ENCODE measurements around the gene TIAM1. TPM values are rescaled to one million over a fixed set of nuclear protein-coding genes. Genes with fewer than 3 reads are reported as not detected.
A peak's percentile ranks its signal among the peaks of the same experiment; 100 is the strongest.

Gene TIAM1
- total RNA-seq, 1 experiment from 2014 or later: 22.5 TPM

- Histone ChIP-seq H3K9me3 (ENCODE audit: insufficient read depth, low read depth) (no peaks in the 10 kb centered on the region; the same call in 1 of the 2 replicates), H3K36me3 (ENCODE audit: low read depth) (no peaks in the 10 kb centered on the region), H3K4me1 (replicated peaks; ENCODE audit: insufficient read depth) (peaks cover 30% of the 10 kb centered on the region), H3K79me2 (ENCODE audit: low read depth) (0 out of 2 replicates have a peak, but pooled peaks cover 3% of the 10 kb centered on the region), H3K27me3 (ENCODE audit: insufficient read depth, low read depth) (no peaks in the 10 kb centered on the region), H2AFZ (no peak overlapping the region), H4K20me1 (ENCODE audit: insufficient read depth) (no peaks in the 10 kb centered on the region), H3K4me2 (no peak overlapping the region), H3K9me2 (ENCODE audit: insufficient read depth) (no peaks in the 10 kb centered on the region), H3K27ac (0 out of 2 replicates have a peak overlapping the region, but pooled peaks have one; percentile 22), H3K4me3 (no peak overlapping the region), H3F3A (ENCODE audit: insufficient read depth, low read depth) (peaks cover 15% of the 10 kb centered on the region)
- intact Hi-C loops (cut with micrococcal nuclease; ENCODE audit: unreplicated experiment): no loop called here
- BruUV-seq (replicated peaks): no TSS peak
- ChIA-PET CTCF (no interaction called here), POLR2A (ENCODE audit: unreplicated experiment) (no interaction called here)
- DNase-seq: no peak
- TF ChIP-seq CTCF (conservative IDR thresholded peaks at IDR 0.05) (no peak), EZH2 (IDR thresholded peaks at IDR 0.05; ENCODE audit: low read depth) (no peak)
Measured at GRCh38 chr21:31363720-31364119, 19.7 kb upstream of the TIAM1 start.

GRCh38 chr21:31360717-31361116 lies 16.7 kb upstream of the TIAM1 start:
- Histone ChIP-seq H3K9me2 (ENCODE audit: insufficient read depth) (no peaks in the 10 kb centered on the region), H3K9me3 (ENCODE audit: insufficient read depth, low read depth) (no peaks in the 10 kb centered on the region; the same call in 1 of the 2 replicates), H3K36me3 (ENCODE audit: low read depth) (no peaks in the 10 kb centered on the region), H3K27ac (no peak overlapping the region), H3K27me3 (ENCODE audit: insufficient read depth, low read depth) (no peaks in the 10 kb centered on the region), H3K79me2 (ENCODE audit: low read depth) (0 out of 2 replicates have a peak, but pooled peaks cover 2% of the 10 kb centered on the region), H3F3A (ENCODE audit: insufficient read depth, low read depth) (peaks cover 27% of the 10 kb centered on the region), H3K4me1 (replicated peaks; ENCODE audit: insufficient read depth) (peaks cover 37% of the 10 kb centered on the region), H3K4me2 (no peak overlapping the region), H2AFZ (no peak overlapping the region), H3K4me3 (no peak overlapping the region), H4K20me1 (ENCODE audit: insufficient read depth) (no peaks in the 10 kb centered on the region)
- intact Hi-C loops (cut with micrococcal nuclease; ENCODE audit: unreplicated experiment): no loop called here
- BruUV-seq (replicated peaks): no TSS peak
- ChIA-PET CTCF (no interaction called here), POLR2A (ENCODE audit: unreplicated experiment) (no interaction called here)
- DNase-seq: no peak
- TF ChIP-seq EZH2 (IDR thresholded peaks at IDR 0.05; ENCODE audit: low read depth) (no peak), CTCF (conservative IDR thresholded peaks at IDR 0.05) (no peak)

- intact Hi-C loops (cut with micrococcal nuclease; ENCODE audit: unreplicated experiment): no loop called here
- Histone ChIP-seq H3F3A (ENCODE audit: insufficient read depth, low read depth) (peaks cover 44% of the 10 kb centered on the region), H3K4me3 (no peak overlapping the region), H3K27ac (no peak overlapping the region), H3K27me3 (ENCODE audit: insufficient read depth, low read depth) (no peaks in the 10 kb centered on the region), H3K4me2 (no peak overlapping the region), H3K4me1 (replicated peaks; ENCODE audit: insufficient read depth) (peaks cover 50% of the 10 kb centered on the region), H3K79me2 (ENCODE audit: low read depth) (no peaks in the 10 kb centered on the region), H3K9me2 (ENCODE audit: insufficient read depth) (no peaks in the 10 kb centered on the region), H4K20me1 (ENCODE audit: insufficient read depth) (no peaks in the 10 kb centered on the region), H3K36me3 (ENCODE audit: low read depth) (no peaks in the 10 kb centered on the region), H3K9me3 (ENCODE audit: insufficient read depth, low read depth) (no peaks in the 10 kb centered on the region; the same call in 1 of the 2 replicates), H2AFZ (no peak overlapping the region)
- ChIA-PET CTCF (no interaction called here), POLR2A (ENCODE audit: unreplicated experiment) (no interaction called here)
- TF ChIP-seq CTCF (conservative IDR thresholded peaks at IDR 0.05) (no peak), EZH2 (IDR thresholded peaks at IDR 0.05; ENCODE audit: low read depth) (no peak)
- no TSS peak for BruUV-seq (replicated peaks)
- no peak for DNase-seq
Measured at GRCh38 chr21:31358158-31358557, 14.1 kb upstream of the TIAM1 start.

All from PC-9 (cell line).